SK-N-SH (cell line): Measurements from ENCODE around the gene EDC4. TPM values are rescaled to one million over a fixed set of nuclear protein-coding genes. Genes with fewer than 3 reads are reported as not detected.
A peak's percentile ranks its signal among the peaks of the same experiment; 100 is the strongest.

Experiments used
- CTCF ChIA-PET: fragments of 300-600, 350-600 bp; formaldehyde crosslinking; extraction: SDS; loops from one replicate; lab custom pipeline; 2021; lab: Yijun Ruan, JAX
- POLR2A ChIA-PET: fragments of 350-600 bp; sonication (Branson Sonifier 250); formaldehyde crosslinking; extraction: SDS; loops from one replicate; lab custom pipeline; 2020; ENCODE audit warnings: antibody characterized with exemption, inconsistent platforms; lab: Yijun Ruan, JAX
- DNase-seq: peaks from one replicate; pipeline ENCODE4 v3.0.0; 2012
- H2AFZ ChIP-seq: fragments of 200-600 bp; sonication (generic); 2 replicates; pipeline ENCODE4 v1.8.1; 2016; ENCODE audit warnings: antibody characterized with exemption, mild to moderate bottlenecking, low read depth
- H3F3A ChIP-seq: fragments of 200-600 bp; sonication (generic); replicated peaks from 2 replicates; pipeline ENCODE3; 2016; ENCODE audit warnings: antibody characterized with exemption, mild to moderate bottlenecking; ENCODE audit not compliant: insufficient read depth
- H3K27ac ChIP-seq, 2 experiments: fragments of 200-500 bp in 1 of 2; fragments of 200-600 bp in 1 of 2; sonication (Bioruptor generic) in 1 of 2; sonication (generic), shearing (Covaris generic) in 1 of 2; 2 replicates each; pipeline versions ENCODE4 v1.5.1 to v1.6.1; 2014 to 2016; ENCODE audit warnings: low read depth in 2 of 2, inconsistent platforms in 1 of 2, low read length in 1 of 2, mild to moderate bottlenecking in 1 of 2, mixed read lengths in 1 of 2
- H3K27me3 ChIP-seq: fragments of 200-600 bp; sonication (generic), shearing (Covaris generic); 2 replicates; pipeline ENCODE4 v1.6.1; 2016; ENCODE audit warnings: mixed run types; ENCODE audit not compliant: insufficient read depth
- H3K36me3 ChIP-seq, 2 experiments: fragments of 200-500 bp in 1 of 2; fragments of 200-600 bp in 1 of 2; sonication (Bioruptor generic) in 1 of 2; sonication (generic) in 1 of 2; replicated peaks in 1 of 2; 2 replicates each; pipeline versions ENCODE3 to v1.5.1; 2014 to 2016; ENCODE audit warnings: low read length in 1 of 2, mild to moderate bottlenecking in 1 of 2; ENCODE audit not compliant: insufficient read depth in 2 of 2, control insufficient read depth in 1 of 2
- H3K4me1 ChIP-seq, 2 experiments: fragments of 200-500 bp in 1 of 2; fragments of 200-600 bp in 1 of 2; sonication (Bioruptor generic) in 1 of 2; sonication (generic), shearing (Covaris generic) in 1 of 2; 2 replicates each; pipeline versions ENCODE4 v1.5.1 to v1.6.1; 2014 to 2016; ENCODE audit warnings: low read depth in 1 of 2, low read length in 1 of 2, mixed run types in 1 of 2; ENCODE audit not compliant: insufficient read depth in 2 of 2, control insufficient read depth in 1 of 2
- H3K4me2 ChIP-seq: fragments of 200-600 bp; sonication (generic), shearing (Covaris generic); 2 replicates; pipeline ENCODE4 v1.6.1; 2017; ENCODE audit warnings: mixed run types
- H3K4me3 ChIP-seq, 2 experiments: fragments of 200-500 bp in 1 of 2; fragments of 200-600 bp in 1 of 2; sonication (Bioruptor generic) in 1 of 2; sonication (generic), shearing (Covaris generic) in 1 of 2; 2 replicates each; pipeline versions ENCODE4 v1.5.1 to v1.8.1; 2014 to 2016; ENCODE audit warnings: low read depth in 2 of 2, inconsistent platforms in 1 of 2, low read length in 1 of 2, mild to moderate bottlenecking in 1 of 2, mixed read lengths in 1 of 2, moderate library complexity in 1 of 2
- H3K79me2 ChIP-seq: fragments of 200-600 bp; sonication (generic); 2 replicates; pipeline ENCODE4 v1.8.1; 2017; ENCODE audit warnings: mild to moderate bottlenecking; ENCODE audit not compliant: insufficient read depth
- H3K9ac ChIP-seq: fragments of 200-600 bp; sonication (generic); 2 replicates; pipeline ENCODE4 v1.6.1; 2017; ENCODE audit warnings: mixed run types
- H3K9me2 ChIP-seq: fragments of 200-600 bp; sonication (generic); 2 replicates; pipeline ENCODE4 v1.6.1; 2017; ENCODE audit warnings: mixed run types
- H3K9me3 ChIP-seq: fragments of 200-600 bp; sonication (generic); 2 replicates; pipeline ENCODE4 v1.6.1; 2017; ENCODE audit warnings: mixed run types, mild to moderate bottlenecking, moderate library complexity
- H4K20me1 ChIP-seq: fragments of 200-600 bp; sonication (generic); 2 replicates; pipeline ENCODE4 v1.6.1; 2017; ENCODE audit warnings: mild to moderate bottlenecking, mixed run types; ENCODE audit not compliant: insufficient read depth
- ELF1 ChIP-seq: IDR thresholded peaks from 2 replicates; pipeline ENCODE4 v1.4.0; 2012
- FOXJ3 ChIP-seq: sonication (generic); formaldehyde crosslinking; IDR thresholded peaks from 2 replicates; pipeline ENCODE4 v1.5.1; 2020; ENCODE audit warnings: mild to moderate bottlenecking, missing genetic modification reagents
- IRF3 ChIP-seq: fragments of 150-350 bp; IDR thresholded peaks from 2 replicates; pipeline ENCODE4 v1.6.1; 2016; ENCODE audit warnings: mild to moderate bottlenecking, low read depth, low read length
- JUND ChIP-seq: IDR thresholded peaks from 2 replicates; pipeline ENCODE4 v1.4.0; 2012
- MXI1 ChIP-seq: IDR thresholded peaks from 2 replicates; pipeline ENCODE4 v1.6.1; 2012; ENCODE audit warnings: mild to moderate bottlenecking, low read depth, low read length, improper control_type of control experiment
- NFIC ChIP-seq: IDR thresholded peaks from 2 replicates; pipeline ENCODE4 v1.4.0; 2012; ENCODE audit warnings: borderline replicate concordance
- NRF1 ChIP-seq: IDR thresholded peaks from 2 replicates; pipeline ENCODE4 v1.6.1; 2012; ENCODE audit warnings: low read depth, mild to moderate bottlenecking, low read length
- RAD21 ChIP-seq: IDR thresholded peaks from 2 replicates; pipeline ENCODE4 v1.6.1; 2012; ENCODE audit warnings: mild to moderate bottlenecking, low read length
- RCOR1 ChIP-seq: fragments of 150-350 bp; IDR thresholded peaks from 2 replicates; pipeline ENCODE4 v1.6.1; 2017; ENCODE audit warnings: antibody characterized with exemption, low read length
- RXRA ChIP-seq: IDR thresholded peaks from 2 replicates; pipeline ENCODE4 v1.4.0; 2012; ENCODE audit warnings: low read depth, mild to moderate bottlenecking, borderline replicate concordance
- WGBS: methylation state at CpG from one replicate; pipeline ENCODE4 v1.1.6; 2017; ENCODE audit warnings: low lambda C conversion rate; 5-methylcytosine and 5-hydroxymethylcytosine counted together
- polyA plus RNA-seq, 3 experiments: library from polyadenylated mRNA; depleted of rRNA; stranded (reverse); fragments of >200 nt; gene quantifications; 2 replicates each; pipeline ENCODE4 v1.2.3, GENCODE V29; 2012
- TF ChIP-seq, protein P1 (sequence below): IDR thresholded peaks from 2 replicates; pipeline ENCODE4 v1.6.1; 2012; ENCODE audit warnings: mild to moderate bottlenecking, low read depth, low read length, moderate library complexity

The EDC4 gene
- polyA plus RNA-seq, 1 of the 3 experiments (the other 2 are of a cell fraction) = 38.0 TPM

DNA sequence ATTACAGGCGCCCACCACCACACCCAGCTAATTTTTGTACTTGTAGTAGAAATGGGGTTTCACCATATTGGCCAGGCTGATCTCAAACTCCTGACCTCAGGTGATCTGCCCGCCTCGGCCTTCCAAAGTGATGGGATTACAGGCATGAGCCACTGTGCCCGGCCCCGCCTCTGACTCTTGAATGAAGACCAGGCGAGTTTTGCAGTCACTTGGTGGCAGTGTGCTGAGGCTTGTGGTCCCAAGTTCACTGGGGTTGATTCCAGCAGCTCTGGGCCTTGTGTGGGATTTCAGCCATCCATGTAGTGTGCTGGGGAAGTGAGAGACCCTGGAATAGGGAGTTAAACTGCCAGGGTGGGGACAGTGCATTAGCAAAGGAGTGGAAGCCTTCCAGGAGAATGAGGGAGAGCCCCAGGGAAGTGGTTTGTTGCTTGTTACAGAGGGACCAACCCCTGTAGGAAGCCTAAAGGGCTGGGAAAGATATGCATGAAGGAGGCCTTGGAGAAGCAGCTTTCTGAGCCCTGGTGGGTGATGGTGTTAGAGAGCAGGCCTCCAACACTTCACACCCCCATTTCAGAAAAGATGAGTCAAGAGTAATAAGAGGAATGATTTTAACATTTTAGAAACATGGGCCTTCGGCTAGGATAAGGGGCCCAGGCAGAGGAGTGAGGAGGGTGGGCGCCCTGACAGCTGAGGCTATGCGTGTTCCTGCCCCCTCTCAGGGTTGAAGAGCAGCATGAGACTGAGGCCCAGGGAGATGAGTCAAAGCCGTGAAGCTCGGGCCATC, 34.7 kb downstream of the EDC4 start:
- Histone ChIP-seq H3K4me3 (no peak overlapping the region), H4K20me1 (0 out of 2 replicates have a peak, but pooled peaks cover 3% of the 10 kb centered on the region), H3K27ac (no peak overlapping the region), H3K4me2 (no peak overlapping the region), H3K9ac (no peak overlapping the region), H3K4me1 (peaks cover 0 to 14% of the 10 kb centered on the region in 2 experiments; a peak in 1 of 4 replicates), H3F3A (no peaks in the 10 kb centered on the region), H3K27me3 (no peaks in the 10 kb centered on the region), H3K9me3 (no peaks in the 10 kb centered on the region), H3K36me3 (peaks cover 0 to 12% of the 10 kb centered on the region in 2 experiments), H3K79me2 (peaks cover 15% of the 10 kb centered on the region; the same call in 1 of the 2 replicates), H3K9me2 (no peaks in the 10 kb centered on the region), H2AFZ (no peak overlapping the region)
- no peak for DNase-seq
- POLR2A ChIA-PET = no interaction called here
- CTCF ChIA-PET = interaction anchor here (0.8 to 2.5 kb wide), 3 partner anchors 10 to 24 kb away, joined by 4 to 9 read pairs (median 4); no protein-coding TSS in a partner anchor
- TF ChIP-seq RAD21 = no peak
- no peak for TF ChIP-seq IRF3
- TF ChIP-seq RCOR1 = no peak
- 91% methylated on average over 11 of the region's 11 CpGs for WGBS

- H3K36me3 ChIP-seq = peaks cover 0 to 12% of the 10 kb centered on the region in 2 experiments
- no peak for DNase-seq
- no peaks in the 10 kb centered on the region for H3F3A ChIP-seq
- no peaks in the 10 kb centered on the region for H3K27me3 ChIP-seq
- peaks cover 0 to 21% of the 10 kb centered on the region in 2 experiments; a peak in 1 of 4 replicates for H3K4me1 ChIP-seq
- POLR2A ChIA-PET = no interaction called here
- H3K27ac ChIP-seq = peak overlapping the region in 1 of 2 experiments; percentile 47; a peak in 1 of 4 replicates
- CTCF ChIA-PET = interaction anchor here (1.1 to 2.5 kb wide), 3 partner anchors 12 to 25 kb away, joined by 4 to 9 read pairs (median 5); partner anchors contain the start of gene NRN1L
- peaks cover 27% of the 10 kb centered on the region for H3K79me2 ChIP-seq
- no peak overlapping the region for H3K4me3 ChIP-seq
- no peak overlapping the region for H2AFZ ChIP-seq
- no peaks in the 10 kb centered on the region for H3K9me3 ChIP-seq
- TF ChIP-seq ELF1 = no peak
- no peak for TF ChIP-seq JUND
- no peak for TF ChIP-seq NFIC
- TF ChIP-seq RXRA = no peak
- H4K20me1 ChIP-seq = 0 out of 2 replicates have a peak, but pooled peaks cover 3% of the 10 kb centered on the region
- 98% methylated on average over 32 of the region's 36 CpGs for WGBS
- no peak overlapping the region for H3K4me2 ChIP-seq
- no peak overlapping the region for H3K9ac ChIP-seq
- H3K9me2 ChIP-seq = no peaks in the 10 kb centered on the region
Observed at GRCh38 chr16:67909056-67909742, 36.3 kb downstream of the EDC4 start.

DNA sequence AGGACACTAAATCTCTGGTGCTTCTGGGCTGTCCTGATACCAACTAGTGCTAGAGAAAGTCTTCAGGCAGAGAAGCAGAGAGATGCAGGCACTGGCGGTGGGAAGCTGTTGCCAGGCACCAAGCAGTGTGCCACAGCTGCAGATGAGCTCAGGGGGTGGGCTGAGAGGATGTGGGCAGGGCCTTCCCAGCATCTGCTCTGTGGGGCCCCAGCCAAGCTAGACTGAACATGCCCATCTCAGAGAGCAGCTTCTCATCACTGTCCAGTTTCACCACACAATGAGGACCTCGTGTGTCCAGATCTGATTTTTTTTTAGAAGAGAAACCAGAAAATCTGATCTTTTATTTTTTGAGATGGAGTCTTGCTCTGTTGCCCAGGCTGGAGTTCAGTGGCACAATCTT, 37.3 kb downstream of the EDC4 start:
- H3K4me1 ChIP-seq = peaks cover 0 to 28% of the 10 kb centered on the region in 2 experiments; a peak in 1 of 4 replicates
- no peak overlapping the region for H3K4me3 ChIP-seq
- ChIA-PET POLR2A (interaction anchor here (0.6 to 1.9 kb wide), 3 partner anchors 26 to 209 kb away, joined by 3 to 6 read pairs (median 6); no protein-coding TSS in a partner anchor), CTCF (interaction anchor here (0.9 to 7.7 kb wide), 6 partner anchors 11 to 94 kb away, joined by 3 to 65 read pairs (median 6); partner anchors contain the start of gene NRN1L)
- H3K9me2 ChIP-seq = no peaks in the 10 kb centered on the region
- H4K20me1 ChIP-seq = 0 out of 2 replicates have a peak, but pooled peaks cover 3% of the 10 kb centered on the region
- no peak overlapping the region for H3K4me2 ChIP-seq
- peak overlapping the region in 1 of 2 experiments; percentile 47; a peak in 2 of 4 replicates for H3K27ac ChIP-seq
- no peaks in the 10 kb centered on the region for H3K9me3 ChIP-seq
- no peak overlapping the region for H2AFZ ChIP-seq
- WGBS = 53% methylated on average over 2 of the region's 2 CpGs
- TF ChIP-seq NRF1 (no peak), FOXJ3 (no peak), RAD21 (peak; percentile 48), MXI1 (peak; percentile 71; the same call in 1 of the 2 replicates)
- TF ChIP-seq, protein P1, sequence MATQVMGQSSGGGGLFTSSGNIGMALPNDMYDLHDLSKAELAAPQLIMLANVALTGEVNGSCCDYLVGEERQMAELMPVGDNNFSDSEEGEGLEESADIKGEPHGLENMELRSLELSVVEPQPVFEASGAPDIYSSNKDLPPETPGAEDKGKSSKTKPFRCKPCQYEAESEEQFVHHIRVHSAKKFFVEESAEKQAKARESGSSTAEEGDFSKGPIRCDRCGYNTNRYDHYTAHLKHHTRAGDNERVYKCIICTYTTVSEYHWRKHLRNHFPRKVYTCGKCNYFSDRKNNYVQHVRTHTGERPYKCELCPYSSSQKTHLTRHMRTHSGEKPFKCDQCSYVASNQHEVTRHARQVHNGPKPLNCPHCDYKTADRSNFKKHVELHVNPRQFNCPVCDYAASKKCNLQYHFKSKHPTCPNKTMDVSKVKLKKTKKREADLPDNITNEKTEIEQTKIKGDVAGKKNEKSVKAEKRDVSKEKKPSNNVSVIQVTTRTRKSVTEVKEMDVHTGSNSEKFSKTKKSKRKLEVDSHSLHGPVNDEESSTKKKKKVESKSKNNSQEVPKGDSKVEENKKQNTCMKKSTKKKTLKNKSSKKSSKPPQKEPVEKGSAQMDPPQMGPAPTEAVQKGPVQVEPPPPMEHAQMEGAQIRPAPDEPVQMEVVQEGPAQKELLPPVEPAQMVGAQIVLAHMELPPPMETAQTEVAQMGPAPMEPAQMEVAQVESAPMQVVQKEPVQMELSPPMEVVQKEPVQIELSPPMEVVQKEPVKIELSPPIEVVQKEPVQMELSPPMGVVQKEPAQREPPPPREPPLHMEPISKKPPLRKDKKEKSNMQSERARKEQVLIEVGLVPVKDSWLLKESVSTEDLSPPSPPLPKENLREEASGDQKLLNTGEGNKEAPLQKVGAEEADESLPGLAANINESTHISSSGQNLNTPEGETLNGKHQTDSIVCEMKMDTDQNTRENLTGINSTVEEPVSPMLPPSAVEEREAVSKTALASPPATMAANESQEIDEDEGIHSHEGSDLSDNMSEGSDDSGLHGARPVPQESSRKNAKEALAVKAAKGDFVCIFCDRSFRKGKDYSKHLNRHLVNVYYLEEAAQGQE = no peak
- H3F3A ChIP-seq = no peaks in the 10 kb centered on the region
- no peak overlapping the region for H3K9ac ChIP-seq
- H3K79me2 ChIP-seq = peaks cover 32% of the 10 kb centered on the region
- peak; percentile 71 for DNase-seq
- H3K36me3 ChIP-seq = peaks cover 0 to 12% of the 10 kb centered on the region in 2 experiments
- H3K27me3 ChIP-seq = no peaks in the 10 kb centered on the region
